Kasumi-1 (cell line): ENCODE data around the gene DALRD3.

Experiments used
- DNase-seq, 2 experiments: peaks; one replicate each; lab custom pipeline; 2025; lab: John Stamatoyannopoulos, UW

The DALRD3 gene, protein sequence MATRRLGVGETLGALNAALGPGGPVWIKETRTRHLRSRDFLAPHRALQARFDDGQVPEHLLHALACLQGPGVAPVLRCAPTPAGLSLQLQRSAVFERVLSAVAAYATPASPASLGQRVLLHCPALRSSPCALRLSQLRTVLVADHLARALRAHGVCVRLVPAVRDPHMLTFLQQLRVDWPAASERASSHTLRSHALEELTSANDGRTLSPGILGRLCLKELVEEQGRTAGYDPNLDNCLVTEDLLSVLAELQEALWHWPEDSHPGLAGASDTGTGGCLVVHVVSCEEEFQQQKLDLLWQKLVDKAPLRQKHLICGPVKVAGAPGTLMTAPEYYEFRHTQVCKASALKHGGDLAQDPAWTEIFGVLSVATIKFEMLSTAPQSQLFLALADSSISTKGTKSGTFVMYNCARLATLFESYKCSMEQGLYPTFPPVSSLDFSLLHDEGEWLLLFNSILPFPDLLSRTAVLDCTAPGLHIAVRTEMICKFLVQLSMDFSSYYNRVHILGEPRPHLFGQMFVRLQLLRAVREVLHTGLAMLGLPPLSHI

DNA sequence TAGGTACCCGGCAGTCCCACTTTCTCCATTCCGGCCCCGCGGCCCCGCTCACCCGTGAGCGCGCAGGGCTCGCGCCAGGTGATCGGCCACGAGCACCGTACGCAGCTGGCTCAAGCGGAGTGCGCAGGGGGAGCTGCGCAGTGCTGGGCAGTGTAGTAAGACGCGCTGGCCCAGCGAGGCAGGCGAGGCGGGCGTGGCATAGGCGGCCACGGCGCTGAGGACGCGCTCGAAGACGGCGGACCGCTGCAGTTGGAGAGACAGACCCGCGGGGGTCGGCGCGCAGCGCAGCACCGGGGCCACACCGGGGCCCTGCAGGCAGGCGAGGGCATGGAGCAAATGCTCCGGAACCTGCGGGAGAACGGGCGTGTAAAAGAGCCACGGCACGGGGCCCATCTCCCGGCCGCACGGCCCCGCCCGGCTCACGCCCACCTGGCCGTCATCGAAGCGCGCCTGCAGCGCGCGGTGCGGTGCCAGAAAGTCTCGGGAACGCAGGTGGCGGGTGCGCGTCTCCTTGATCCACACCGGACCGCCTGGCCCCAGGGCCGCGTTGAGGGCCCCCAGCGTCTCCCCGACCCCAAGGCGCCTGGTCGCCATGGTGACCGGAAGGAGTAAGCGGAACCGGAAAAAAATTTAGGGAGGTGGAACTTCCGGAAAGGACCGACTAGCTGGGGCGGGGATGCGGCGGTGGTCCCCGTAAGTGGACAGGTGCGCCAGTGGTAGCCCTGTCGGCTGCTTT is at the start of gene DALRD3:
TSS of gene DALRD3 (minus strand) at position 610 of the 736 bp plus-strand sequence. CDS start at position 594, 16 bp downstream.
- DNase-seq = peak; percentile 78 to 82

DNA sequence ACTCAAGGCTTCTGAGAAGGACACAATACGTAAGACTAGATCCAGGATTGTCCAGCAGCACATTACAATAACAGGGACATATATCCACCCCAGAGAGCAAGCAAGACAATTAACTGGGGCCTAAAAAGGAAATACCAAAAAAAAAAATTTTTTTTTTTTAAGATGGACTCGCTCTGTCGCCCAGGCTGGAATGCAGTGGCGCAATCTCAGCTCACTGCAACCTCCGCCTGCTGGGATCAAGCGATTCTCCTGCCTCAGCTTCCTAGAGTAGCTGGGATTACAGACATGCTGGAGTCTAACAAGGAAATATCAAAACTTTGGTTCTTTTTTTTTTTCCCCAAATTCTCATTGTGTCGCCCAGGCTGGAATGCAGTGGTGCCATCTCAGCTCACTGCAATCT is 39.6 kb upstream of the DALRD3 start:
- no peak for DNase-seq

DNA sequence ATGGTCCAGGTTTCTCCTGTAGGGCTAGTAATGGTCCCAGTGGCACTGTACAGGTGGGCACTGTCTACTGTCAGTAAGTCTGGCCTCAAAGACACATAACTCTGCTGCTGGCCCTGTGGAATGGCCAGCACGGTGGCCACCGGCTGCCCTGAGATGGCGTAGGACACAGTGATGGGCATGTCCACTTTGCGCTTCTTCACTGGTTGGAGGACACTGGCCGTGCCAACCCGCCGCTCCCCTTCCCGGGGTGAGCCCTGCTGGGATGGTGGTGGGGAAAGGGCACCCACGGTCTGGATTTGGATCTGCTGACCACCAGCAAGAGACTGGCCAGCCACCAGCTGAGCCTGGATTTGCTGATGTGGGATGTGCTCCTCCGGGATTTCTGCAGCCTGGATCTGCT is 38.9 kb upstream of the DALRD3 start:
- no peak for DNase-seq

GRCh38 chr3:49054344-49054862 is 36.0 kb upstream of the DALRD3 start:
- DNase-seq = no peak

DNA sequence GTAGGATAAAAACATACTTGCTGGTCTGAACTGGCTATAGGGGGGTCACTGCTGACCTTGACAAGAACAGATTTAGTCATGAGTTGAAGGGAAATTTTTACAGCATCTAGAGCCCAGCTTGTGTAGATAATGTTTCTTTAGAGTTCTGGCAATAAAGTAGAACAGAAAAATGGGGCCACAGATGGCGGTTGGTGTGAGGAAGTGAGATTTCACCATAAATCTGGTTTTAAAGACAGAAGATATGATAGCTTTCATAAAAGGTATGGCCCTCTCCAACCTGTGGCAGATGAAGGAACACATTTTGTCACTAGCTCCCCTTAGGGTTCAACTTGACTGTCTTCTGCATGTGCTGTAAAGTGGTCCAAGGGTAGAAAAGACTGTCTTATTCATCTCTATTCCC is 35.2 kb upstream of the DALRD3 start:
- no peak for DNase-seq

DNA sequence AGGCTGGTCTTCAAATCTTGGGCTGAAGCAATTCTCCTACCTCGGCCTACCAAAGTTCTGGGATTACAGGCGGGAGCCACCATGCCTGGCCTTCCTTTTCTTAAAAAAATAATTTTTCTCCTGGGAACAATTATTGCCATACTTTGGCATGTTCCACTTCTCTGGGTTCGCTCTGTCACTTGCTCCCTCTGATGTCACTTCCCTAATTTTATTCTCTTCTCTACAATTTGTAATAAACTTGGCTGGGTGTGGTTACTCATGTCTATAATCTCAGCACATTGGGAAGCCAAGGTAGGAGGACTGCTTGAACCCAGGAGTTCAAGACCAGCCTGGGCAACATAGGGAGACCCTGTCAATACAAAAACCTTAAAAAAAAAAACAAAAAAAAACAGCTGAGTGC is 16.9 kb upstream of the DALRD3 start:
- DNase-seq = no peak

- DNase-seq = no peak
Measured at GRCh38 chr3:49034650-49035049, 16.3 kb upstream of the DALRD3 start.

- DNase-seq = no peak
Measured at GRCh38 chr3:49032646-49033304, 14.4 kb upstream of the DALRD3 start.

DNA sequence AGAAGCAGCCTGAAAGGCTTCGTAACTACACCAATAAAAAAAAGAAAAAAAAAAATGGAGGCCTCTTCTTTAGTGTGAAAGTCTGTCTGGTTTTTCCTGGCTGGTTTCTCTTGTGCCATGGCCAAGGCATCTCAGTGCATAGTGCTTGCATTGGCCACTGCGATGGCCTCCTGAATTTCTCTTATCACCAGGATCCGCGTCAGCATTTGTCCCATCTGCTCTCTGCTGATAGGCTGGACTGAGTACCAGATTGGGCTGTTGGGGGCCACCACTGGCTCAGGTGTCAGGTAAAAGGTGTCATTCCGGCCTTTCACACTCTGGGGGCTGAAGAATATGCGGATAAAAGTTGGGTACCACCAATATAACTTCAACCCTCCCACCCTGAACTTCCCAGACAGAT is 11.9 kb upstream of the DALRD3 start:
- DNase-seq = no peak

- no peak for DNase-seq
Measured at GRCh38 chr3:49029563-49029884, 11.1 kb upstream of the DALRD3 start.

DNA sequence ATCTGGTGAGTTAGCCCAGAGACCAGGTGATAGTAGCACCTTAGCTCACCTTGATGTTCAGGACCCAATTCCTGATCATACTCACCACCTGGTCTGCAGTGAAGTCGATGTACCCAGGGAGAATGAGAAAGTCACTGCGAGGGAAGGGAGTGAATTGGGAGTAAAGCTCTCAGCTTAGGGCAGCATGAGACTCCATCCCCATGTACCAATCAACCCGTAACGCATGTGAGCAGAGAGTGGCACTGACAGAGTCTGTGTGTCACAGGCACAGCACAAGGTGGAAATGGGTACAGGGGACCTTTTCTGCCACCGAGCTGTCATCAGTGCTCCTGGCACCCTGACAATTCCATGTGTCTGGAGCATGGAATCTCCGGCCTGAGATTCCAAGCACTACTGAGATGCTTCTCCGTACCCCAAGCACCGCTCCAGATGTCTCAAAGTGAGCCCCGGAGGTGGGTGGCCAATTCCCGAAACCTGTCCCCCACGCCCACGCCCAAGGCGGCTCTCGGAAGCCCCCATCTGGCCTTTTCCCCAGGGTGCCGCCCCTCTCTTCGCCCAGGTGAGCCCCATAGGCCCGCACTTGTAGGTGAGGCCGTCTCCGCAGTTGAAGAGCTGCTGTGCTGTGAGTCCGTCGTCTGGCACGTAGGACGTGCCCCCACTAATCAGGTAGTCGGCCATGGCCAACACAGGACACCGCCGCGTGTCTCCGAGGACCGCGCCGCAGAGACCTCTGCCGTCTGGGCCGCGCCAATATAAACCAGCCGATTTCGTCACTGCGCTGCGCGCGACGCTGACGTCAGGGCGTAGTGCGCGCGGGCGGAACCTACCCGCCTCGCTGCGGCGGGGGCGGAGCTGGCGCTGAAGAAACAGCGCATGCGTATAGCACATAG is 10.5 kb upstream of the DALRD3 start, which contains the start of gene IMPDH2:
TSS of gene IMPDH2 (minus strand) at position 726 of the 890 bp plus-strand sequence. CDS start at position 678, 48 bp downstream.
- DNase-seq = peak; percentile 85 to 89

DNA sequence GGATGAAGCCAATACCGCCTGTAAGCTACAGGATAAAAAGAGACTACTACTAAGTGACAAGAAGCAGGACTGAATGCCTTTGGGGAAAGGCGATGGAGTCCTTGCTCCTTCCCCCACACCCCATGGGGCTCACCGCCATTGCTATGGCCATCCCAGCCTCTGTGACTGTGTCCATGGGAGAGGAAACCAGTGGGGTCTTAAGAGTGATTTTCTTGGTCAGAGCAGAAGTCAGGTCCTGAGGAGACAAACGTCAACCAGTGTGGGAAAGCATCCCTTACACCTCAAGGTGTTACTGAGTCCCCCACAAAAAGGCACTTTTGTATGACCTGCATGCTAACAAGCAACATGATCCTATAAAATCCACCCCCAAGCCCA is 9.9 kb upstream of the DALRD3 start:
- no peak for DNase-seq

DNA sequence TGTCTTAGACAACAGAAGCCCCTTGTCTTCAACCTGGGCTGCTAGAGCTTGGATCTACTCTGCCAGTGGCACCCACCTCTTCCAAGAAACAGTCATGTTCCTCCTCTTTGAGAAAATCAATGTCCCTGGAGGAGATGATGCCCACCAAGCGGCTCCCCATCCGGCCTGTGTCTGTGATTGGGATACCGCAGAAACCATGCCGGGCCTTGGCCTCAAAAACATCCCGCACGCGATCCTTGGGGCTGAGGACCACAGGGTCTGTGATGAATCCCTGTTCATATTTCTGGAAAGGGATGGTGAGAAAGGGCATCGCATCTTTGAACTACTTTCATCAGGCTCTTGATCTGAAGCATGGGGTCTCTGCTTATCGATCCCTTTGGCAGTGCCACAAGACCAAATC is 9.3 kb upstream of the DALRD3 start:
- no peak for DNase-seq

DNA sequence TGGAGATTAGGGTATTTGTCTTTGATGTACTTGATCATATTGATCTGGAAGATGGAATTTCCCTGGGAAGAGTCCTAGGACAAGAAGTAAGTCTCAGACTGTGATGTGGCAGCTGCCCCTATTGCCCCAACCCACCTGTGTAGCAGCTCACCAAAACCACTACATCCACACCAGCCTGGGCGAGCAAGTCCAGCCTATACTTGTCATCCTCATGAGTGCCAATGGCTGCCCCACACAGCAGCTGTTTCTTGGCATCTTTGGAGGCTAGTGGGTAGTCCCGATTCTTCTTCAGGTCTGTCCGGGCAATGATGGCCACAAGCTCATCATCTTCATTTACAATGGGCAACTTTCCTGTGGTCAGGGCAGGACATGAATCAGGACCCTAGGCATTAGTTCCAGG is 8.2 kb upstream of the DALRD3 start:
- no peak for DNase-seq

GRCh38 chr3:49025793-49026520 is 7.6 kb upstream of the DALRD3 start:
- DNase-seq = no peak

DNA sequence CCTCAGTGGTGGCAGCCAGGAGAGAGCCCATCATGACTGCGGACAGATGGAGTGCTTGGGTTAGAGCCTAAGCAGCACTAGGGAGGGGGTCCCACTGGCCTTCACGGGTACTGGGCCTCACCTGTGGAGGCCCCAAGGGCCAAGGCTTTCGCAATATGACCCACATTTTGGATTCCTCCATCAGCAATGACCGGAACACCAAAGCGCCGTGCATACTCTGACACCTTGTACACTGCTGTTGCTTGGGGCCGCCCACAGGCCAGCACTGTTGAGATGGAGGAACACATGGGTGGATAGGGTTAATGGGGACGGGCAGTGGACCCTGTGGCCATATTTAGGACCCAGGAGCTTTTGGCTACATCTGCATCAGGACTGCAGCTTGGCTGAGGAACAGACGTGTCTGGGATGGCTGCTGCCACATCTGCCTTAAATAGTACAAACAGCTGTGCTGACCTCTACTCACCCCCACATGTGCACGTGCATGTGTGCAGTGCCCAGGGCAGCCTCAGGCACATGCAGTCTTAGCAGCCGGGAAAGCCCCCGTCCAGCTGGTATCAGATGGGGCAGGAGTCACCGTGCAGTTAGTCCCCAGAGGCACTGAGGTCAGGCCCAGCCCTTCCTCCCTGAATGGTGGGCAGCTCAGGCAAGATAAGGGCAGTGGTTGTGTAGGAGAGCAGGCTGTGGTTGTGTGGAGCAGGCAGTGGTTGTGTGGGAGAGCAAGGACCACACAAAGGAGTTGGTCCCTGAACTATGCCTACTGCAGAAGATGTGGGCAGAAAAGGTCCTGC is 6.8 kb upstream of the DALRD3 start:
- no peak for DNase-seq

- no peak for DNase-seq
Measured at GRCh38 chr3:49024449-49024848, 6.1 kb upstream of the DALRD3 start.

DNA sequence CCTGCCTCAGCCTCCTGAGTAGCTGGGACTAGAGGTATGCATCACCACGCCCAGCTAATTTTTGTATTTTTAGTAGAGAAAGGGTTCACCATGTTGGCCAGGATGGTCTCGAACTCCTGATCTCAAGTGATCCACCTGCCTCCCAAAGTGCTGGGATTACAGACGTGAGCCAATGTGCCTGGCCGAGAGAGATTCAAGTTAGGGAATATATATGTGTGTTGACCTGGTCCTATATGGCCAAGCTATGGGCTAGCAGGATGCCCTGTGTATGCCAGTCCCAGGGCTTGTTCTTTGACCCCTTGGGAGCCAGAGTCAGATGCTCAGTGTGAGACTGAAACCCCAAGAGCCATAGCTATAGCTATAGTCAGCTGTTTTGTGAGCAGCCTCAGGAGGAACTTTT is 5.4 kb upstream of the DALRD3 start:
- DNase-seq = no peak

DNA sequence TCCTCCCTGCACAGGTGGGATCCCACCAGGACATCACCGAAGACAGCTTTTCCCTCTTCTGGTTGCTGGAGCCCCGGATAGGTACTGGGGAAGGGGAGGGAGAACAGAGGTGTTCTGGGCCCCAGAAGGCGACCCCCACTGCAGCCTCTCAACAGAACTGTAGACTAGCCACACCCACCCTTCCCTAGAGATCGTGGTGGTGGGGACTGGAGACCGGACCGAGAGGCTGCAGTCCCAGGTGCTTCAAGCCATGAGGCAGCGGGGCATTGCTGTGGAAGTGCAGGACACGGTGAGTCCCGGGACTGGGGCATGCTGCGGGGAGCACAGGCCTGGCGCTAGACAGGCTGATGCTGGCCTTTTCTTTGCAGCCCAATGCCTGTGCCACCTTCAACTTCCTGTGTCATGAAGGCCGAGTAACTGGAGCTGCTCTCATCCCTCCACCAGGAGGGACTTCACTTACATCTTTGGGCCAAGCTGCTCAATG is 4.3 kb upstream of the DALRD3 start:
- DNase-seq = peak; percentile 35 to 42
